DND-41 (cell line): Measurements from ENCODE around the gene CLCA4.
"Not testable (repeated sequence)": the region's sequence is repeated elsewhere in the genome, so short reads cannot be mapped to it uniquely, and the experiment has no call there.

Experiments
- ATAC-seq: fragments of 200-7000 bp; cut with Tn5 transposase; 3 replicates; pipeline ENCODE4 v1.9.1; 2021; ENCODE audit warnings: low read depth; ENCODE audit not compliant: insufficient read depth
- DNase-seq: peaks from one replicate; pipeline ENCODE4 v3.0.0-alpha.2; 2020
- H2AFZ ChIP-seq: 2 replicates; pipeline ENCODE4 v1.6.0; 2012; ENCODE audit warnings: low read depth, low read length
- H3K27ac ChIP-seq: 2 replicates; pipeline ENCODE4 v1.5.1; 2012; ENCODE audit warnings: low read length, inconsistent platforms
- H3K27me3 ChIP-seq: fragments of 200-600 bp; sonication (generic); 2 replicates; pipeline ENCODE4 v1.6.0; 2012; ENCODE audit warnings: low read length, mild to moderate bottlenecking, inconsistent platforms; ENCODE audit not compliant: insufficient read depth, poor library complexity
- H3K36me3 ChIP-seq: 2 replicates; pipeline ENCODE4 v1.5.1; 2012; ENCODE audit warnings: low read length, inconsistent platforms; ENCODE audit not compliant: insufficient read depth
- H3K4me1 ChIP-seq: 2 replicates; pipeline ENCODE4 v1.5.1; 2012; ENCODE audit warnings: mild to moderate bottlenecking, low read length; ENCODE audit not compliant: insufficient read depth
- H3K4me2 ChIP-seq: 2 replicates; pipeline ENCODE4 v1.6.0; 2012; ENCODE audit warnings: mild to moderate bottlenecking, moderate library complexity, low read length, inconsistent platforms; ENCODE audit not compliant: insufficient read depth
- H3K4me3 ChIP-seq, 2 experiments: fragments of 200-600 bp in 1 of 2; shearing (Covaris generic) in 1 of 2; 2 replicates each; pipeline ENCODE4 v1.5.1; 2012 to 2016; ENCODE audit warnings: inconsistent platforms in 2 of 2, low read length in 2 of 2, mild to moderate bottlenecking in 2 of 2, low read depth in 1 of 2, moderate library complexity in 1 of 2
- H3K79me2 ChIP-seq: 2 replicates; pipeline ENCODE4 v1.6.0; 2012; ENCODE audit warnings: low read length, inconsistent platforms; ENCODE audit not compliant: insufficient read depth
- H3K9ac ChIP-seq: 2 replicates; pipeline ENCODE4 v1.6.0; 2012; ENCODE audit warnings: low read depth, mild to moderate bottlenecking, inconsistent platforms, low read length, moderate library complexity
- H3K9me3 ChIP-seq: 2 replicates; pipeline ENCODE4 v1.5.1; 2012; ENCODE audit warnings: low read length, moderate library complexity, mild to moderate bottlenecking, inconsistent platforms; ENCODE audit not compliant: insufficient read depth, severe bottlenecking
- H4K20me1 ChIP-seq: 2 replicates; pipeline ENCODE4 v1.6.0; 2012; ENCODE audit warnings: low read length; ENCODE audit not compliant: insufficient read depth
- EZH2 ChIP-seq: IDR thresholded peaks from 3 replicates; pipeline ENCODE4 v1.6.1; 2012; ENCODE audit warnings: borderline replicate concordance, low read depth, mild to moderate bottlenecking, moderate library complexity, low read length, inconsistent platforms; ENCODE audit not compliant: severe bottlenecking
- TF ChIP-seq, protein P1 (sequence below): IDR thresholded peaks from 2 replicates; pipeline ENCODE4 v1.5.1; 2012; ENCODE audit warnings: borderline replicate concordance, low read length, moderate library complexity, mild to moderate bottlenecking; ENCODE audit not compliant: poor library complexity, severe bottlenecking; ENCODE audit errors: extremely low read depth

CLCA4 gene

DNA sequence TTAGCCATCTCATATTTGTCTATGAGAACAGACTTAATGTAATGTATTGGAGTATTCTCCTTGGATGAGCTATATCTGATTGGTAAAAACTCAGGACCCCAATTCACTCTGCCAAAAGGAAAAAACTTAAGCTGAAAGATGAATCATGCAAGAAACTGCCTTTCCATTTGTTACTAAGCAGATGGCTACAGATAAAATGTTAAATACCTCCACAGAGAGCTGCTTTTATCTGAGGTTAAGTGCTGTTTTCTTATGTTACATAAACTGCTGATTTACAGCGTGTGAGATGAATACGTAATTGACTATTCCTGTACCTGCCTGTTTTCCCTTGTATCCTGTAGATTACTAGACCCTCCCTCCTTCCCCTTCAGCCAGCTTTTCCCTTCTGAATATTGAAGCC lies 49.3 kb downstream of the CLCA4 start:
- Histone ChIP-seq H4K20me1 (no peaks in the 10 kb centered on the region), H3K4me3 (no peak overlapping the region), H3K9ac (no peak overlapping the region), H3K9me3 (peaks cover 3% of the 10 kb centered on the region), H2AFZ (no peak overlapping the region), H3K4me1 (no peaks in the 10 kb centered on the region), H3K79me2 (no peaks in the 10 kb centered on the region), H3K27ac (no peak overlapping the region), H3K27me3 (no peaks in the 10 kb centered on the region), H3K4me2 (no peak overlapping the region), H3K36me3 (no peaks in the 10 kb centered on the region)
- no peak for TF ChIP-seq EZH2
- TF ChIP-seq, protein P1, sequence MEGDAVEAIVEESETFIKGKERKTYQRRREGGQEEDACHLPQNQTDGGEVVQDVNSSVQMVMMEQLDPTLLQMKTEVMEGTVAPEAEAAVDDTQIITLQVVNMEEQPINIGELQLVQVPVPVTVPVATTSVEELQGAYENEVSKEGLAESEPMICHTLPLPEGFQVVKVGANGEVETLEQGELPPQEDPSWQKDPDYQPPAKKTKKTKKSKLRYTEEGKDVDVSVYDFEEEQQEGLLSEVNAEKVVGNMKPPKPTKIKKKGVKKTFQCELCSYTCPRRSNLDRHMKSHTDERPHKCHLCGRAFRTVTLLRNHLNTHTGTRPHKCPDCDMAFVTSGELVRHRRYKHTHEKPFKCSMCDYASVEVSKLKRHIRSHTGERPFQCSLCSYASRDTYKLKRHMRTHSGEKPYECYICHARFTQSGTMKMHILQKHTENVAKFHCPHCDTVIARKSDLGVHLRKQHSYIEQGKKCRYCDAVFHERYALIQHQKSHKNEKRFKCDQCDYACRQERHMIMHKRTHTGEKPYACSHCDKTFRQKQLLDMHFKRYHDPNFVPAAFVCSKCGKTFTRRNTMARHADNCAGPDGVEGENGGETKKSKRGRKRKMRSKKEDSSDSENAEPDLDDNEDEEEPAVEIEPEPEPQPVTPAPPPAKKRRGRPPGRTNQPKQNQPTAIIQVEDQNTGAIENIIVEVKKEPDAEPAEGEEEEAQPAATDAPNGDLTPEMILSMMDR = no peak
- DNase-seq = no peak
- no peak for ATAC-seq

DNA sequence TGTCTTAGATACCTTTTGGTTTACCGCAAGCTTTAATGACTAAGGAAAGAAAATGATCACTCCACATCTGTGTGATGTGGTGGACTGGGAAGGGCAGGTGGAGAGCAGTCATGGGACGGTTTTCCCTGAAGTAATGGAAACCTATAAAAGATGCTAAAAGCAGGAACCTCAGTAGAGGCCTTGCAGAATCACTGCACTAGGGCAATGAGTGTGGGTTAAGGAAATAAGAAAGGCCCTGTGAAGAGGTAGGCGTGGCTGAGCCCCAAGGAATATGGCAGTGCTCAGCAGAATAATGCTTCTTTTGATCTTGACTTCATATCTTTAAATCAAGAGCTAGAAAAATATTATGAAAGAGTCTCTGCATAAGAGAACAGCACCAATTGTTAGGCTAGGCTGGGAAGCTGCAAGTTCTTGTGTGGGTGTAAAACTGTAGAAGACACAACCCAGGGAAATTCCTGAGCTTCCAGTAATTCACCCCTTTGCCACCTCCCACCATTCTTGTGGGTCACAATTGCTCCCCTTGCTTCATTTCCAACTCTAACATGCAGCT lies 49.9 kb downstream of the CLCA4 start:
- H2AFZ ChIP-seq = no peak overlapping the region
- no peak overlapping the region for H3K9ac ChIP-seq
- no peaks in the 10 kb centered on the region for H4K20me1 ChIP-seq
- H3K79me2 ChIP-seq = no peaks in the 10 kb centered on the region
- DNase-seq (no peak), ATAC-seq (no peak)
- H3K27ac ChIP-seq = no peak overlapping the region
- H3K9me3 ChIP-seq = peaks cover 3% of the 10 kb centered on the region
- H3K4me1 ChIP-seq = no peaks in the 10 kb centered on the region
- no peaks in the 10 kb centered on the region for H3K27me3 ChIP-seq
- H3K36me3 ChIP-seq = no peaks in the 10 kb centered on the region
- H3K4me2 ChIP-seq = no peak overlapping the region
- TF ChIP-seq EZH2 = no peak
- TF ChIP-seq, protein P1 = no peak
- H3K4me3 ChIP-seq = no peak overlapping the region

DNA sequence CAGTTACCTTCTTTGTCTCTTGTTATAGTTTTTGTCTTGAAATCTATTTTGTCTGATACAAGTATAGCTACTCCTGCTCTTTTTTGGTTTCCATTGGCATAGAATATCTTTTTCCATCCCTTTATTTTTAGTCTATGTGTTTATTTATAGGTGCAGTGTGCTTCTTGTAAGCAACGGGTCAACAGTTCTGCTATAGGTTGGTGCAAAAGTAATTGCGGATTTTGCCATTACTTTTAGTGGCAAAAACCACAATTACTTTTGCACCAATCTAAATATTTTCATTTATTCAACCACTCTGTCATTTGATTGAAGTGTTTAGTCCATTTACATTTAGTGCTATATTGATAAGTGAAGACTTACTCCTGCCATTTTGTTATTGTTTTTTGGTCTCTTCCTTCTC lies 59.2 kb downstream of the CLCA4 start:
- H3K27ac ChIP-seq, H3K4me3 ChIP-seq, H3K79me2 ChIP-seq, ATAC-seq, H4K20me1 ChIP-seq, DNase-seq, H3K4me1 ChIP-seq, H3K27me3 ChIP-seq, H3K36me3 ChIP-seq, H3K4me2 ChIP-seq, H3K9me3 ChIP-seq, H2AFZ ChIP-seq, H3K9ac ChIP-seq: not testable (repeated sequence)

GRCh38 chr1:86616433-86616832 lies 69.6 kb downstream of the CLCA4 start:
- Histone ChIP-seq H3K36me3 (no peaks in the 10 kb centered on the region), H3K79me2 (no peaks in the 10 kb centered on the region), H3K4me2 (no peak overlapping the region), H4K20me1 (no peaks in the 10 kb centered on the region), H3K27me3 (no peaks in the 10 kb centered on the region), H3K4me3 (no peak overlapping the region), H2AFZ (no peak overlapping the region), H3K4me1 (no peaks in the 10 kb centered on the region), H3K9me3 (peaks cover 4% of the 10 kb centered on the region), H3K27ac (no peak overlapping the region), H3K9ac (no peak overlapping the region)
- ATAC-seq = no peak
- TF ChIP-seq, protein P1 = no peak
- no peak for TF ChIP-seq EZH2
- DNase-seq = no peak
